ENCODE results near the gene TRIM14.
"Not testable (repeated sequence)": the region's sequence is repeated elsewhere in the genome, so short reads cannot be mapped to it uniquely, and the experiment has no call there.

TRIM14 gene

GRCh38 chr9:98050351-98050750, 68.7 kb downstream of the TRIM14 start:
- no peak for DNase-seq

- DNase-seq, result no peak
These were observed 69.5 kb downstream of the TRIM14 start for GRCh38 chr9:98049288-98050072.

DNA sequence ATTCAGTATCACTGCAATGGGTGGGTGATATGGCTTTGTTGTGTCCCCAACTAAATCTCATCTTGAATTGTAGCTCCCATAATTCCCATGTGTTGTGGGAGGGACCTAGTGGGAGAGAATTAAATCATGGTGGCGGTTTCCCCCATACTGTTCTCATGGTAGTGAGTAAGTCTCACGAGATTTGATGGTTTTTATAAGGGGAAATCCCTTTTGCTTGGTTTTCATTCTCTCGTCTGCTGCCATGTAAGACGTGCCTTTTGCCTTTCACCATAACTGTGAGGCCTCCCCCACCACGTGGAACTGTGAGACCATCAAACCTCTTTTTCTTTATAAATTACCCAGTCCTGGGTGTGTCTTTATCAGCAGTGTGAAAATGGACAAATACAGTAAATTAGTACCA, 72.0 kb downstream of the TRIM14 start:
- DNase-seq, result no peak

DNA sequence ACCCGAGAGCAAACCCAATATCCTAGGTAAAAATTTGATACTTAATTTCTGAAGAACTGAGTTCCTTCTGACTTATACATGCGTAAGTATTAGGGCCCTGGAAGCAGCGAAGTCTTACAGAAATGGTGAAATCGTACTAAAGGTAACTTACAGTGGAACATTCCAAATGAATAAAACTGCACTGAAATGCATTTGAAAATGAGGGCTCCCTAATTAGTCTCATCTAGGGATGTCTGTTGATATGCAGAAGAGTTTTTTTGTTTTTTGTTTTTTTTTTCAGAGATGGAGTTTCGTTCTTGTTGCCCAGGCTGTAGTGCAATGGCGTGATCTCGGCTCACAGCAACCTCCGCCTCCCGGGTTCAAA, 72.9 kb downstream of the TRIM14 start:
- DNase-seq, result no peak

DNA sequence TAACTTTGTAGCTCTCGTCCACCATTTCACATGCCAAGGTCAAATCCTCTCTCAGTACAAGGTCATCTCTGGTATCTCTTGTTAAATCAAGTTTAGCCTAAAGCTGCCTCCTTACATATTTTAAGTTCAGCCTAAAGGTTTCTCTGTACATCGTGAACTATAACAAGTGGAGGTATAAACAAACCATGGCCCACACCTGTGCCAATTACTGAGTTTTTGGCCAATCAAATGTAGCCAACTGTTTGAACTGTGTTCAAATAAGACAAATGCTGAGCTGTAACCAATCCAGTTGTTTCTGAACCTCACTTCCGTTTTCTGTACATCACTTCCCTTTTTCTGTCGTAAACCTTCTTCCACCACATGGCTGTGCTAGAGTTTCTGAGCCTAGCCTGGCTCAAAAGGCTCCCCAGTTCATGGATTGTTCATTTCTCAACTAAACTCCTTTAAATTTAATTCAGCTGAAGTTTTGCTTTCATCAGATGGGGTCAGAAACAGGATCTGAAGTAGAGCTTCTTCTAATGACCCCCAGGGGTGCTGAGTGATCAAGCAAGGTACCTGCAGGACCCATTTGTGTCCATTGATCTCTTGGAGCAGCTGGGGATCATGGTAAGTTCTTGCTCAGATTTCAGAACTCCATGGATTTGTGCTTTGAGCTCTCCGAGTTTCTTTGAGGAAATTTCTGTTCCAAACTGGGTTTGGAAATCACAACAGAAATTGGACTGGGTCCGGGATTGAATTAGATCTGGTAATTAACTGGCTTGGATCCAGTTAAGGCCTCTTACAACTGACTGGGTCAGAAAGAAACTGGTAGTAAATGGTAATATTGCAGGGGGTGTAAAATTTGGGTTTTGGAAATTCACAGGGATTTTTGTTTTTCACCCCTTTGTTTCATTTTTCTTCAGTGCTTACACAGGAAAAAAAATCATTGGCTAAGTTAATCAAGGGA, 73.5 kb downstream of the TRIM14 start:
- DNase-seq, result peak in 1 of 58 donors; percentile 10

- no peak for DNase-seq
These were observed 75.1 kb downstream of the TRIM14 start for GRCh38 chr9:98043915-98044314.

- no peak for DNase-seq
These were observed 78.8 kb downstream of the TRIM14 start for GRCh38 chr9:98040212-98040611.

GRCh38 chr9:98039607-98040017, 79.4 kb downstream of the TRIM14 start:
- DNase-seq, result peak in 1 of 58 donors; percentile 6

DNA sequence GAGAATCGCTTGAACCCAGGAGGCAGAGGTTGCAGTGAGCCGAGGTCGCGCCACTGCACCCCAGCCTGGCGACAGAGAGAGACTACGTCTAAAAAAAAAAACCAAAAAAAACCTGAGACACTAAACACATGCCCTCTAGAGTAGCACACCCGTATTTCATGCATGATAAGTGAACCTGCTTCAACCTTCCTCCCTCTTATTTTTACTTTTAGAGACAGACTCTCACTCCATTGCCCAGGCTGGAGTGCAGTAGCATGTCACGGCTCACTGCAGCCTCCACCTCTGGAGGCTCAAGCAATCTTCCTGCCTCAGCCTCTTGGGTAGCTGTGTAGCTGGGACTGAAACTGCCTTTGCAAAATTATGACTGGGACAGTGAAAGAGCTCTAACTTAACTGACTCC, 80.1 kb downstream of the TRIM14 start:
- DNase-seq, result no peak

DNA sequence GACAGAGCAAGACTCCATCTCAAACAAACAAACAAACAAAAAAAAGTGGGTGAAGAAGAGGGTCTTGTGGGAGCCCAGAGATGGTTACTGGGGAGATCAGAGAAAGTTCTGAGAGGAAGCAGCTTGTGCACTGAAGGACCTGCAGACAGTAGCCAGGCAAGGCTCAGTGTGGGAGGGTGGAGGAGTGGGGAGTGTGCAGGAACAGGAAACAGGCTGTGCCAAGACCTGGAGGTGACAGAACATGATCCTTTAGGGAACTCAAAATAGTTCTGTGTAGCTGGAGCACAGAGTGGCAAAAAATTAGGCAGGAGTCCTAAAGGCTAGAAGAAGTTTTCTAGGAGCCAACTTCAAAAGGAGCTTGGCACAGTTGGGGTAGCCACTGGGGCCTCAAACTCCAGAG, 81.7 kb downstream of the TRIM14 start:
- DNase-seq, result no peak

DNA sequence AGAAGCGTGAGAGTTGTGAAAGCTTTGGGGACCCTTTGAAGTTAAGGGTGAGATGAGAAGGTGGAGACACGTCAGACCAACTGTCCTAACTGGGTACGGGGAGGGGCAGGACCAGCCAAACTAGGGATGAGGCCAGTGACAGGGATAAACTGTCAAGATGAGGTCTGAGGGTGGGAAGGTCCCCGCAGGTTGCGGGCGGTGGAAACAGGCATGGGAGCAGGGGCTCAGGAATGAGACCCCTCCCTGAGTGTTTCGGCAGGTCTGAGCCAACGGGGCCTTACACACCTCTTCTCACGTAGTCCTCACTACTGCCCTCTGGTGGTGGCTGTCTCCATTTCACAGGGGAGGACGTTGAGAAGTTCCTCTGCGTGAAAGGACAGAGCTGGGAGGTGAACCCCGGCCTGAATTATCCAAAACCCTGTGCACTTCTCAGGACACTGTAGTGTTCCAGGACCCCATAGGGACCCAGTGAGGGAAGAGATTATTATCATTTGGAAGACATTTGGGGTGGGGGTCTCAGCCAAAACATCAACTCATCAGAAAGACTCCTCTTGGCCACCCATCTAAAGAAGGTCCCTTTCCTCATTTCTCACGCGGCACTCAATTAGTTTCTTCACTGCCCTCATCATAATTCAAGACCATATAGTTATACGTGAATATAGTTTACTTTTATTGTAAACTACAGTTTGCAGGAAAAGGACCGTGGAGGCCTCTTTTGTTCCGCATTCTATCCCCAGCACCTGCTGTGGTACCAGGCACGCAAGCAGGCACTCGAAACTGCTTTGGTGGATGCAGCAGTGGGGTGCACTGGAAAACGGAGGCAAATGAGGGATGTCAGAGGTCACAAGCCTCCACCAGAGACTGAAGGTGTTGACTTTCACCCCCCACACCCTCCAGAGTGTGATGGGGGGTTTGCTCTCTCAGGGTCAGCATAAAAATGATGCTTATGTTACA, 84.2 kb downstream of the TRIM14 start:
- DNase-seq, result peak in 55 of 58 donors; percentile 3 to 86 (median 46)

- DNase-seq, result no peak
These were observed 87.1 kb downstream of the TRIM14 start for GRCh38 chr9:98031935-98032334.

DNA sequence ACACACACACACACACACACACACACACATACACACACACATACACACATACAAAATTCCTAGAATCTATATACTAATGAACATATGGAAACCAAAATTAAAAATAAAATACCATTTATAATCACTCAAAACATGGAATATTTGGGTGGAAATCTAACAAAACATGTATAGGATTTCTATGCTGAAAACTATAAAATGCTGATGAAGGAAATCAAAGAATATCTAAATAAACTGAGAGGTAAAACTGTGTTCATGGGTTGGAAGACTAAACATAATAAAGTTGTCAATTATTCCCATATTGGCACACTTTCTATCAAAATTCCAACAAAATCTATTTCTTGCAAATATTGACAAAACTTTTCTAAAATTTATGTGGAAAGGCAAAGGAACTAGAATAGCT, 87.9 kb downstream of the TRIM14 start:
- no peak for DNase-seq

GRCh38 chr9:98024702-98025101, 94.3 kb downstream of the TRIM14 start:
- DNase-seq, result no peak

GRCh38 chr9:98022447-98022846, 96.6 kb downstream of the TRIM14 start:
- no peak for DNase-seq

- DNase-seq, result no peak
These were observed 97.5 kb downstream of the TRIM14 start for GRCh38 chr9:98021306-98022040.

DNA sequence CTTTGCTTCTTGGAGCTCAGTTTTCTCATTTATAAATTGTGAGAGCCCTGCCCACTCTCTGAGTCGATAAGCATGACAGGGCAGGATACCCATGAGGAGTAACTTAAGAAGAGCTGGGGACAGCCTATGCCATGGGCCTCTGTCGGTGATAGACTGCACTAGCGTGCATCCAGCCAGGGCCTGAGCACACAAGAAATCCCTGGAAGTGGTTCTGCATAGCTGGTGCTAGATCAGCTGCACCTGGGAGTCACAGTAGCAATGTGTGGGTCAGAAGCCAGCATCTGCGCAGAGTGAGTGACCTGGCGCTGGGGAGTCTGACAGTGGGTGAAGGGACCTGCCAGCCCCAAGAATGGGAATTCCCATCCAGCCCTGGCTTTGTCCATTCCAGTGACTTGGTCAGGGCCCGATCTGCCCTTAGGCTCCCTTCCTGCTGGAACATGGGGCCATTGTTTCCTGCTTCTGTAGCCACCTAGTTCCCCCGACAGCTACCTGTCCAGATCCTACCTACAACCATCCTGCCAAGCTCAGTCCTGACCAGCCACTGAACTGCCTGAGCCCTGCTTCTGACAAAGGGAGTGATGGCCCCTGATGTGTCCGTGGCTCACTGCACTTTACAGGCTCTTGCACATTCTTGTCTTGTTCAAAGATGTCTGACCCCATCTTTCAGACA, 98.4 kb downstream of the TRIM14 start:
- no peak for DNase-seq

GRCh38 chr9:98019869-98020268, 99.2 kb downstream of the TRIM14 start:
- not testable (repeated sequence) for DNase-seq
